GM18907 (cell line): Measurements from ENCODE around the gene RTP1.
"Not testable (repeated sequence)": the region's sequence is repeated elsewhere in the genome, so short reads cannot be mapped to it uniquely, and the experiment has no call there.

Experiments used
- ATAC-seq: cut with Tn5 transposase; IDR thresholded peaks from one replicate; pipeline ENCODE4 v1.9.1; 2021; ENCODE audit warnings: mild to moderate bottlenecking, moderate library complexity; ENCODE audit not compliant: unreplicated experiment

The RTP1 gene, protein sequence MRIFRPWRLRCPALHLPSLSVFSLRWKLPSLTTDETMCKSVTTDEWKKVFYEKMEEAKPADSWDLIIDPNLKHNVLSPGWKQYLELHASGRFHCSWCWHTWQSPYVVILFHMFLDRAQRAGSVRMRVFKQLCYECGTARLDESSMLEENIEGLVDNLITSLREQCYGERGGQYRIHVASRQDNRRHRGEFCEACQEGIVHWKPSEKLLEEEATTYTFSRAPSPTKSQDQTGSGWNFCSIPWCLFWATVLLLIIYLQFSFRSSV

DNA sequence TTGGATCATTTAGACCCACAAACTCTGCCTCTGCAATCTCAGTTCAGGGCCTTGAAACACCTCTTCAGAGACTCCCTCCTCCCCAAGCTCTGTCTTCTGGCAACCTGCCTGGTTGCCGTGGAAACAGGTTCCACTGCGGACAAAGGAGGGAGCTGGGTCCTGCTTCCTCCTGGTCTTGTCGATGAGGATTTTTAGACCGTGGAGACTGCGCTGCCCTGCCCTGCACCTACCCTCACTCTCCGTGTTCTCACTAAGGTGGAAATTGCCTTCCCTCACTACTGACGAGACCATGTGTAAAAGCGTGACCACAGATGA lies at the start of gene RTP1:
TSS of gene RTP1 (plus strand) at position 152 of the 315 bp plus-strand sequence. CDS start at position 182, 30 bp downstream.
- ATAC-seq = no peak

DNA sequence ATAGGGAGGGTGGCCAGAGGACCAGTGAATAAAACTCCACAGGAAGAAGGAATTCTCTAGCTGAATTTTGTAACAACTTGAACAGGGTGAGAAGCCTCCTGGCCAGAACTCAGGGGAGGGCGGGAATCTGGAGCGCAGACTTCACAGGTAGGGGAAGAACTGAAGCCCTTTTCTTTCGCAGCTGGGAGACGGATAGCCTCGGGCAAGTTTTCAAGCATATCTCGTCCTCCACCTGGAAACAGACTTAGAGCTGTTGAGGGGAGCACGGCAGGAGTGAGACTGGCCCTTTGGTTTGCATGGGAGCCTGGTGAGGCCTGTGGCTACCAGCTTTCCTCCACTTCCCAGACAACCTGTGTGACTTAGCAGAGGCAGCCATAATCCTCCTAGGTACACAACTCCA lies 47.1 kb upstream of the RTP1 start:
- ATAC-seq = no peak

DNA sequence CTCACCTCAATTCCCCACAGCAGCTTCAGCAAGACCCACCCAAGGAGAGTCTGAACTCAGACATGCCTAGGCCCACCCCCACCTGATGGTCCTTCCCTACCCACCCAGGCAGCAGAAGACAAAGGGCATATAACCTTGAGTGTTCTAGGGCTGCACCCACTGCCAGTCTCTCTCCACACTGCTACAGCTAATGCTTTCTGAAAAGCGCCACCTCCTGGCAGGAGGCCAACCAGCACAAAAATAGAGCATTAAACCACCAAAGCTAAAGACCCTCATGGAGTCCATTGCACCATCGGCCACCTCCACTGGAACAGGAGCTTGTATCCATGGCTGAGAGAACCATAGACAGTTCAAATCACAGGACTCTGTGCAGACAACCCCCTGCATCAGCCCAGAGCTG lies 46.7 kb upstream of the RTP1 start:
- peak; percentile 45 for ATAC-seq

DNA sequence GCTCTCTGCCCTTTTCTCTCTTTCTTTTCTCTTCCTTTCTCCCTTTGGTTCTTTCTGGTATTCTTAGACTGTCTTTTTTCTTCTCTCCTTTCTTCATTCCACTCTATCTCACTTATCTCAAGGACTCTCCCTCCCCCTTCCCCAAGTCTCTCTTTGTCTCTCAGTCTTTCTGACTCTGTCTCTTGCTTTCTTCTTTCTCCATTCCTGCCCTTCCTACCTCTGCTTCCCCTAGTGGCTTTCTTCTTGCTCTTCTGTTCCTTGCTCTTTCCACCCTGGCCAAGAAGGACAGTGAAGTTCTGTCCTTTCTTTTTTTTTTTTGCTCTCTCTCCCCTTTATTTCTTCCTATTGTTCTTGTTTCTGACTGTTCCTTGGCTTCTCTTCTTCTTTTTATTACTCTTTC lies 35.7 kb upstream of the RTP1 start:
- no peak for ATAC-seq

DNA sequence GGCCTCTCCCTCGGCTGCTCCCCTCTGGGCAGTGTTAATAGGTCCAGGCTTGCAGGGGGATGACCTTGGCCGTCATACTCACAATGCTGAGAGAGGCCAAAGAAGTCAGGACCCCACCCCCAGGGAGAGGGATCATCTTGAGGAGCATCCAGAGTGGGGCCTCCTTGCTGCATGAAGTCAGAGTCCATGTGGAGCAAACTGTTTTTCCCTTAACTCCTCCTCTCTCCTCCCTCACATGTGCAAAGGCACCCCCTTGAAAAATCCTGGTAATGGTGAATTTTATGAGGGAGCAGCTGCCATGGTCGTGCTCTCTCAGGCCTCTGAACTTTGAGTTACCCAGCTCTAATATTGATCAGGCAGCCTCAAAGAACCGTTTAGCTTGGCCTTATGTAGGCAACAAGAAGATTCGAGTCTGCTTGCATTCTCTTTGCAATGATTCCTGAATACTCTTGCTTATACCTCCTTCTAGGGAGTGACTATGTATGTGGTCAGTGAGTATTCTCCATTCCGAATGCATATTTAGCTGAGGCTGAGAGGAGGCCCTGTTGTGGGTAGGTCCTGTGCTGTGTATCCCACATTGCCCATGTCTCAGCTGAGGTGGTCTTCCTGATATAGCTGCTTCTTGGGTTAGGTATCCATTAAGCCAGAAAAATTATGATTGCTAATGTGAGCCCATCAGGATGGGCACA lies 34.9 kb upstream of the RTP1 start:
- ATAC-seq = no peak

DNA sequence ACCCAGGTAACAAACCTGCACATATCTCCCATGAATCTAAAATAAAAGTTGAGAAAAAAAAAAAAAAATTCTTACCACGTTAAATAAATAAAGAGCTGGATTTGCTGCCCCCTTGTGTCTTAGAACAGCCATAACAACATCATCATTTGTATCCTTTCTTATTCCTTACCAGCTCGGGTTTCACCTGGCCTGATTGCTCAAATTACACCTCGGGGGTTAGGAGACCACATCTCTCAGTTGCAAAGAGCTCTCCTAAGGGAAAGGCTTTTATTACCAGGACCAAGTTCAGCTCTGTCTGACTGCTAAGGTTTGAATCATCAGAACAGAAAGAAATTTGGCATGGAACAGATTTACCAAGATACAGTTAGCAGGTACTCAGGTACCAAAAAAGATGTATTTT lies 32.1 kb upstream of the RTP1 start:
- ATAC-seq = no peak

DNA sequence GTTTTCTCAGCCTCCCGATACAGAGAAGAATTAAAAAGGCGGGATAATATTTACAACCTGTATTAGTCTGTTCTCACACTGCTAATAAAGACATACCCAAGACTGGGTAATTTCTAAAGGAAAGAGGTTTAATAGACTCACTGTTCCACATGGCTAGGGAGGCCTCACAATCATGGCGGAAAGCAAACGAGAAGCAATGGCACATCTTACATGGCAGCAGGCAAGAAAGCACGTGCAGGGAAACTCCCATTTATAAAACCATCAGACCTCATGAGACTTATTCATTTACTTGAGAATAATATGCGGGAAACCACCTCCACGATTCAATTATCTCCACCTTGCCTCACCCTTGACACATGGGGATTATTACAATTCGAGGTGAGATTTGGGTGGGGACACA lies 30.5 kb upstream of the RTP1 start:
- ATAC-seq = no peak

DNA sequence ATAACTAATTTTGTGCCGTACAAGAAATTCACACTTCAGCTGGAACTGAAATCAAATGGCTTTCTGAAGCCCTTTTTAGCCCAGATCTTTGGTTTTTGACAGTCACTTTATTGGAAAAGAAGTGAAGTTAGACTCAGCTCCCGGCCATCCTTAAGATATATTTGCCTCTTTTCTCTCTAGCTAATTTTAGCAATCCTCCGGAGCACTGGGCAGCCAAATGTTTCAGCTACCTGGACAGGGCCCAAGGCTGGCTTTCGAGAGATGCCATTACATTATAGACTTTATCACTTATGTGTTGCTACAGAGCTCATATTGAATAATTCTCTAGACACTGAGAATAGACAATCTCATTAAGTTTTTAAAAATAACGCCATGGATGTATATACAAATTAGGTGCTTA lies 29.5 kb upstream of the RTP1 start:
- ATAC-seq = no peak

DNA sequence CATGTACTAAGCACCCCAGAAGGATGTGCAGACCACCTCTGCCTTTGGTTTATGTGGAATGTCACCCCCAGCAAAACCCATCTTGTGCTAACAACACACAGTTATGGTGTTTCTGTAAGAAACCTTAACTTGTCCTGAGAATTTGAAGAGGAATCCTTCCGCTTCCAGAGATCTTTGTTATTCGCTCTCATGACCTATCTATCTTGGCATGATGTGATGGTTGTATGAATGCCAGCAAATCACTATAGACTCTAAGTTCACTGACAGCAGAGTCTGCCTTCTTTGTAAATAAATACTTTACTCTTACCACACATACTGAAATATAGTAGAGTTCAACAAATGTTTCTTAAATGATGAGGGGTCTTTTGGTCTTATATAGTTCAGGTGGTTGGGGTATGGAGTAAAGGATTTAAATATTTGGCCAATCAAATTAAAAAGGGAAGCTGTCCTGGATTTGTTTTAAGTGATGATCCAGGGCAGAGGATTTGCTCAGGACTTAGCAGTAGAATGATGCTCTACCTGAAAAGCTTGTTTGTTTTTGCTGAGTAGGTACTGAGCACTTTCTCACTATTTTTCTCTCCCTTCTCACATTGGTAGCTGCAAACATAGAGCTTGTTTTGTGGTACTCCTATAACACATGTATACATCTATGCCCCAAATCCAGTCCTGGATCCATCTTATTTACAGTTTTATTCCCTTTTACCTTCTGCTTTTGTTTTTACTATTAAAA lies 27.9 kb upstream of the RTP1 start:
- ATAC-seq = no peak

DNA sequence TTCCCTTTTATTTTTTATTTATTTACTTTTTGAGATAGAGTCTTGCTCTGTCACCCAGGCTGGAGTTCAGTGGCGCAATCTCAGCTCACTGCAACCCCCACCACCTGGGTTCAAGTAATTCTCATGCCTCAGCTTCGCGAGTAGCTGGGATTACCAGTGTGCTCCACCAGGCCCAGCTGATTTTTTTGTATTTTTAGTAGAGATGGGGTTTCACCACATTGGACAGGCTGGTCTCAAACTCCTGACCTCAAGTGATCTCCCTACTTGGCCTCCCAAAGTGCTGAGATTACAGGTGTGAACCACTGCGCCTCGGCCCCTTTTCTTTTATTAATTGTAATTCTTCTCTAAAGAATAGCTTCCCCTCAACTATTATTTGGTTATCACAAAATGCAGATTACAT lies 26.4 kb upstream of the RTP1 start:
- not testable (repeated sequence) for ATAC-seq

DNA sequence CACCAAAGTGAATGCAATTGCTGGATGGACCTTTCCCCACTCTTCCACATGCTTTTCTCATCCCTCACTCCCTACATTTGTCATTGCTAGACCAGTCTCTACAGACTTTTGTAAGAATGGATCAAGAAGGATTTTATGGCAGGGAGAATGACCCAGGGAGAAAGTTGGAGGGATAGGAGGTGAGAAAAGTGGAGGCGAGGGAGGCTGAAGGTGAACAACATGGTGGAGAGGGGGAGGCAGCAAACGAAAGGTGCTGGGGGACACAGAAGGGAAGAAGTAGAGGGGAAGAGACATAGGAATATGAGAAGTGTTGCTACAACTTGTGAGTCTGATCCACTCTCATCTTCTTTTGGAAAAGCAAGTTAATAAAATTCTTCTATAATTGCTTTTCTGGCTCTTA lies 24.4 kb upstream of the RTP1 start:
- ATAC-seq = no peak

DNA sequence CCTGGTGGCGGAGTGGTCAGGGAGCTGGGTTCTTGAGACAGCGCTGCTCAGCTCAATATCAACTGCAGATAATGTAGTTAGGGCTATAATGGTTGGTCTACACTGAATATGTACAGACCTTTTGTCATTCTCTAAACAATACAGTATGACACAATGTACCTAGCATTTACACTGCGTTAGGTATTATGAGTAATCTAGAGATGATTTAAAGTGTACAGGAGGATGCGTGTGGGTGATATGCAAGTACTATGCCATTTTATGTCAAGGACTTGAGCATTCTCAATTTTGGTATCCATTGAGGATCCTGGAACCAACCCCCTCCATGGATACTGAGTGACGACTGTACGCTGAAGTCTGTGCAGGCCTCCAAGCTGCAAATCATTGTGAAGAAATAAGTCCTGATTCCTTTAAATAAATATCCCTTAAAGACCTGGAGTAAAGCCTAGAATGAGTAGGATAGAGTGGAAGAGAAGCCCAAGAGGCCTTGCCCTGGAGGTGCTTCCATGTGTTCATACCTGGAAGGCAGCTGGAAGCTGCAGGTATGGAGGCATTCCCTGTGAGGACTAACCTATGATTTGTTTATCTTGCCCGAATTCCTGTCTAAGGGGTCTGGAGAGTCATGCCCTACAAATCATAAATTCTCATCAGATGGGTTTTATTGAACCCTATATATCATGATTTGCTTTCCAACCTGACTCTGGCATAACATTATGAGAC lies 15.7 kb upstream of the RTP1 start:
- no peak for ATAC-seq

DNA sequence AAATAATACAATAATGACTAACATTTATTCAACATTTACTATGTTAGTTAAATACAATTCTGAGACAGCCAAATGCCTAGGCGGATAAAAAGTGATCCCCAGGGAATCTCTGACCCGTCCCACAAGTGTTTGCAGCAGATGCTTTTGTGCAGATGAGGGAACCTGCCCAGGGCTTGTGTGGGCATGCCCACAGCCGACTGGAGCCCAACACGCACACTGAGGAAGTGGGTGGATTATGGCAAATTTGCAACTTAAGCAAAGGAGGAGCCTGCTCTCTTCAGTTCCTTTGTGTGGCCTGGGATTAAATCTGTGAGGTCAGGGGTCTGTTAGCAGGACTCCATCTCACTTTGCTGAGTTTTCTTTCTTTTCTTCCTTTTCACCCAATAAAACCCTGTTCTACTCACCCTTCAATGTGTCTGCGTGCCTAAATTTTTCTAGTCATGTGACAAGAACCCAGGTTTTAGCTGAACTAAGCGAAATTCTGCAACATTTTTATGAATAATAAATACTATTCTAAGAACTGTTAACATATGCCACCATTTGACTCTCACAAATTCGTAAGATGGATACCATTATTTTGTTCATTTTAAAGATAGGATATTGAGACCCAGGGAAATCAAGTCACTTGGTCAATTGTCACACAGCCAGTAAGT lies 13.9 kb upstream of the RTP1 start:
- ATAC-seq = peak; percentile 78

DNA sequence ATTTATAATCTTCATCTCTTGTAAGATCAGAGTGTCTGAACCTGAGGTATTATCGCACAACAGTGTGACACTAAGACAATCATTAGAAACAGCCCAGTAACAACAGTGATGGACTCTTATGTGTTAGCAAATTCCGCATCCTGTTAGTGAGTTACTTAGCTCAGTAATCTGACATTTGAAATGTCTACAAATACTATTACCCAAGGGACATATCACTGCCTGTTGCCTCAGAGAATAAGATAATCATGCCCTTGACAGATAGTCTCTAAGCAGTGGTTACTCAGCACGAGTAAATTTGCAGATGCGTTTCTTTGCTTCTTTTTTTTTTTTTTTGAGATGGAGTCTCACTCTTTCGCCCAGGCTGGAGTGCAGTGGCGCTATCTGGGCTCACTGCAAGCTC lies 13.4 kb upstream of the RTP1 start:
- no peak for ATAC-seq

DNA sequence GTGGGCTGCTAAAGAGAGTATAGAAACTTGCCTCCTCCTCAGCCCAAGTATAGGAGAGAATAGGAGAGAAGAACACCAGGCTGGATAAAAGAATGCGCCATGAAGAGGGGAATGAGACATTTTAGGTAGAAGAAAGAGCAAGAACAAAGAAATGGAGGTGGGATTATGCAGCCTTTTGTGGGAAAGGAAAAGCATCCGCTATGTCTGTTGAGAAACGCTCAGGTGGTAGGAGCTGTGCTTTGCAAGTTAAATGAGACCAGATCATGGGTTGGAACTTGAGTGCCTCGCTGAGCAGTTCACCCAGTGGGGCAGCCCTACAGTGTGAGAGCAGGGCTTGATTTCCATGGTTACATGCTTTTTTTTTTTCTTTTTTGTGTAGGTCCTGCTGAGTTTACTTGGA lies 11.5 kb upstream of the RTP1 start:
- no peak for ATAC-seq

DNA sequence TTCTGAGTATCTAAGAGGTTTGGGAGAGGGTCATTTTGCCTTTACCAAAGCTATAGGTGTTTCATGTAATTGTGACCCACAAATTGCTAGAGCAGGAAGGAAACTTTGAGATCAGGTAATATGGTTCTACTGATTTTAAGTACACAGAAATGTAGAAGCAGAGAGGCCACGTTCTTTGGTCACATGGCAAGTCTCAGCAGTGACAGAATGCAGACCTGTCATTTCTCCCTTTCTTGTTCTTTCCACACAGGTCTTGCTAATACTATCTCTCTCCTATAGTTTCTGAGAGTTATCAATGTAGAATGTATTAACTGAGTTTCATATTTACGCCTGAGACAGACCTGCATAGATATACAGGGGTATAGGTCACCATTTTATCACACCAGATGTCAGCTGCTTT lies 10.9 kb upstream of the RTP1 start:
- ATAC-seq = no peak

DNA sequence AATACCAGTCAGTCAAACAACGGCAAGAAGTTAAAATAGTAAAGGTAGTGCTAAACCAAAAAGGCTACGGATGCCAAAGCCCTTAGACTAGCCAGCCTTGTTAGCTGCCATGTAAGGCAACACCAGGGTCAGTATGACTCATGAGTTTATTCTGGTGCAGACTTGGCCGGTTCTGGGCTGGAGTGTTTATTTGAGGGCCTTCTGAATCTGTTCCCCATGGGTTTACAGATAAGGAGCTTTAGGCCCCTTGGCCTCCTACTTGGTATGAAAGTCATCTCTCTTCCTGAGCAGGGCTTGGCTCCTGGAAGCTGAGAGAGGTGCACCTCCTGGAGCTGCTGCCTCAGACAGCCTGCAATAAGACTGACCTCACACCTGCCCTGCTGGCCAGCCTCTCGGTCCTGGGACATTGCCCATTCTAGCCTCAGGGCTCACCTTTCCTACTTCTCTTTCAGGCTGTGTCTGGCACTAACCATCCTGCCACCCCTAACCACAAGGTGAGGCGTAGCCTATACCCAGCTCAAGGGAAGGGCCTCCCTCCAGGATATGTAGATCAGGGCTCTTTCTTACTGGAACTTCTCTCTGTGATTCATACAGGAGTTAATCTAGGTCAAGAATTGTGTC lies 10.4 kb upstream of the RTP1 start:
- no peak for ATAC-seq

DNA sequence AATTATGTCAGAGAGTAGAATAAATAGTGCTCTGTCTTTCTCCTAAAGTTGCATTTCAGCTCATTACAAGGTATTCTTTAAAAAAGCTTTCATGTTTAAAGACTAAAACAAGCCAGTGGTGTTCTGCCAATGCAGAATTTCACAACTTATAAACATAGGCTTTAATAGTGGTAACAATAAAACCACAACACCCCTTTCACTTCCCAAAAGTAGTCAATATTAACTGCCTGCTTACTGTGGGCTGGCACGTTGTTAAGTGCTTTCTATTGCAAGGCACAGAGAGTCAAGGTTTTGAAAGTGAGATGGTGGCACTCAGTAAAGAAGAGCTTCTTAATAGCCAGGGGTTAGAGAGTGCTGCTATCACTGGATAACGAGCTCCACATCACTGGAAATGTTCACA lies 8.4 kb upstream of the RTP1 start:
- ATAC-seq = no peak

DNA sequence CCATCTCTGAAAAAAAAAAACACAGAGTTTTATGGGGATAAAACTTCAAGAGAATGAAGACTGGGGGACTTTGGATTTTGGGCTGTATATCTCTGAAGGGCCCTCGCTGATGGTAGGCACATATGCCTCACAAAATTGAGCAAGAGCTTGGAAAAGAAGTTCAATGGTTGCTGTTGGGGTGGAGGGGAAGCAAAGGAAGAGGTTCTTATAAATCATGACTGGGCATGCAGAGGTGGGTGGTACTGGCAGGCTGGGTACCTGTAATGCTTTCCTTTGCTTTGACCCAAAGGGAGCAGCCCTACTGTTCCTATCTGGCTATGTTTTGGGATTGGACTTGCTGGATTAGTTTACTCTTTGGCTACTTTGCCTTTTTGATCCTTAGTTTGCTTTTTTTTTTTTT lies 6.0 kb upstream of the RTP1 start:
- no peak for ATAC-seq

DNA sequence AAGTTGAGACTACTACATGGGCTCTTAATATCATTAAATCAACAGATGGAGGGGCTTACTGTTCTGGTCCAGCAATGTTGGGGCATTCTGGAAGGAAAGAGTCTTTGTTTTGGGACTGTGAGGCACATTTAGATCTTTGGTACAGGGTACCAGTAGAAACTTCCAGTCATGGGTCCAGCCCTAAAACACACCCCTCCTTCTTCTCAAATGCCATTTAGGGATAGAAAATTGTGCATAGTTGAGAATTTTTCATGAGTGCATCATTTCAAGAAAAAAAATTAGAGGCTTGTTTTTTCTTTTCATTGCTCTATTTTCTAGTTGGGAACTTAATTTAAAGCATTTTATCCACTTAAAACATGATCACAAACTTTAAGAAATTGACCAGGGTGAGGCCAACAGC lies 4.1 kb upstream of the RTP1 start:
- no peak for ATAC-seq
